NB4 (cell line): ENCODE data around the gene KRTCAP3.

Experiments used
- CTCF ChIP-seq: IDR thresholded peaks from one replicate; pipeline ENCODE4 v1.5.1; 2012; ENCODE audit warnings: low read depth, low read length
- POLR2A ChIP-seq: IDR thresholded peaks from 2 replicates; pipeline ENCODE4 v1.6.1; 2011; ENCODE audit warnings: mild to moderate bottlenecking; ENCODE audit not compliant: insufficient read length; ENCODE audit errors: extremely low read depth

- TF ChIP-seq CTCF (no peak), POLR2A (no peak)
Measured at GRCh38 chr2:27464443-27464842, 22.3 kb downstream of the KRTCAP3 start.
